Measurements from ENCODE around the gene AOPEP.

GRCh38 chr9:95067057-95067456, 340.6 kb downstream of the AOPEP start:
- TF ChIP-seq CTCF (IDR thresholded peaks at IDR 0.05) = no peak
- TF ChIP-seq POLR2A (IDR thresholded peaks at IDR 0.05; ENCODE audit: low read depth) = no peak

Data from esophagus muscularis mucosa (tissue), 3 donors.